Measurements from ENCODE around the gene RAMP3.
"Not testable (repeated sequence)": the region's sequence is repeated elsewhere in the genome, so short reads cannot be mapped to it uniquely, and the experiment has no call there.

RAMP3 gene

GRCh38 chr7:45157653-45158401, at the start of gene RAMP3:
Gene RAMP3 (plus strand): TSS chr7:45157791. CDS start chr7:45157829, 38 bp downstream.
- FAIRE-seq: no peak

- no peak for FAIRE-seq
Measured at GRCh38 chr7:45108863-45109262, 48.7 kb upstream of the RAMP3 start.

GRCh38 chr7:45111298-45112223, 46.0 kb upstream of the RAMP3 start, which contains the start of gene TBRG4:
Gene TBRG4 (minus strand): TSS chr7:45111697. CDS start chr7:45109237, 2,460 bp downstream.
- FAIRE-seq: peak; percentile 62

GRCh38 chr7:45112648-45113047, 44.9 kb upstream of the RAMP3 start:
- no peak for FAIRE-seq

GRCh38 chr7:45114257-45114656, 43.3 kb upstream of the RAMP3 start:
- not testable (repeated sequence) for FAIRE-seq

- FAIRE-seq: no peak
Measured at GRCh38 chr7:45114926-45115325, 42.7 kb upstream of the RAMP3 start.

- FAIRE-seq: no peak
Measured at GRCh38 chr7:45116048-45116447, 41.5 kb upstream of the RAMP3 start.

- FAIRE-seq: no peak
Measured at GRCh38 chr7:45117582-45117981, 40.0 kb upstream of the RAMP3 start.

- FAIRE-seq: no peak
Measured at GRCh38 chr7:45118292-45118691, 39.3 kb upstream of the RAMP3 start.

- FAIRE-seq: no peak
Measured at GRCh38 chr7:45118889-45119331, 38.7 kb upstream of the RAMP3 start.

- no peak for FAIRE-seq
Measured at GRCh38 chr7:45119550-45119949, 38.0 kb upstream of the RAMP3 start.

GRCh38 chr7:45122975-45123860, 34.4 kb upstream of the RAMP3 start:
- no peak for FAIRE-seq

GRCh38 chr7:45123913-45124710, 33.5 kb upstream of the RAMP3 start:
- no peak for FAIRE-seq

- FAIRE-seq: no peak
Measured at GRCh38 chr7:45125193-45125904, 32.2 kb upstream of the RAMP3 start.

- no peak for FAIRE-seq
Measured at GRCh38 chr7:45126201-45126600, 31.4 kb upstream of the RAMP3 start.

- no peak for FAIRE-seq
Measured at GRCh38 chr7:45126920-45127319, 30.7 kb upstream of the RAMP3 start.

GRCh38 chr7:45129181-45129800, 28.3 kb upstream of the RAMP3 start:
- FAIRE-seq: no peak

- no peak for FAIRE-seq
Measured at GRCh38 chr7:45129906-45130305, 27.7 kb upstream of the RAMP3 start.

GRCh38 chr7:45130910-45131309, 26.7 kb upstream of the RAMP3 start:
- no peak for FAIRE-seq

- no peak for FAIRE-seq
Measured at GRCh38 chr7:45131891-45132290, 25.7 kb upstream of the RAMP3 start.

All from islet of Langerhans (tissue), 1 donor.